ENCODE results near the gene CBFA2T3. TPM values are rescaled to one million over a fixed set of nuclear protein-coding genes. Genes with fewer than 3 reads are reported as not detected.

The CBFA2T3 gene
- total RNA-seq, 2 donors from 2014 or later: 2.3 to 2.9 TPM

GRCh38 chr16:88844419-88845036 is 132.5 kb downstream of the CBFA2T3 start:
- Mint-ChIP-seq H3K4me3 (no peak overlapping the region), H3K27me3 (no peaks in the 10 kb centered on the region), H3K4me1 (ENCODE audit: low read depth in 2 of 2) (no peaks in the 10 kb centered on the region), H3K27ac (no peak overlapping the region), H3K9me3 (no peaks in the 10 kb centered on the region), H3K36me3 (no peaks in the 10 kb centered on the region)
- DNase-seq (ENCODE audit: low spot score) (no peak), ATAC-seq (no peak)

DNA sequence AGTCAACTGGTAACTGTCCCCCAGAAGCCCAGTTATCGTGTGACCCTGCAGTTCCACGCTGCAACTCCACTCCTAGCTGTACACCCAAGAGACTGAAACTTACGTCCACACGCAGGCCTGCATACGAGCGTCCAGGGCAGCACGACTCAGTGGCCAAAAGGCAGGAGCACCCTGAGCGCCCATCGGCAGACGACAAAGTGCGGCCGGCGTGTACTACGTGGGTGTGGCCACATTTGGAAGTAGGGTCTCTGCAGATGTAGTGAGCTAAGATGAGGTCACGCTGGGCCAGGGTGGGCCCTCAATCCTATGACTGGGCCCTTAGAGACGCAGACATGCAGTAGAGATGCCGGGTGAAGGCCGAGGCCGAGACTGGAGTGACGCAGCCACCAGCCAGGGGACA is 133.8 kb downstream of the CBFA2T3 start:
- Mint-ChIP-seq H3K27ac (no peak overlapping the region), H3K27me3 (no peaks in the 10 kb centered on the region), H3K36me3 (no peaks in the 10 kb centered on the region), H3K4me3 (no peak overlapping the region), H3K4me1 (ENCODE audit: low read depth in 2 of 2) (no peaks in the 10 kb centered on the region), H3K9me3 (no peaks in the 10 kb centered on the region)
- DNase-seq (ENCODE audit: low spot score) (no peak), ATAC-seq (no peak)

DNA sequence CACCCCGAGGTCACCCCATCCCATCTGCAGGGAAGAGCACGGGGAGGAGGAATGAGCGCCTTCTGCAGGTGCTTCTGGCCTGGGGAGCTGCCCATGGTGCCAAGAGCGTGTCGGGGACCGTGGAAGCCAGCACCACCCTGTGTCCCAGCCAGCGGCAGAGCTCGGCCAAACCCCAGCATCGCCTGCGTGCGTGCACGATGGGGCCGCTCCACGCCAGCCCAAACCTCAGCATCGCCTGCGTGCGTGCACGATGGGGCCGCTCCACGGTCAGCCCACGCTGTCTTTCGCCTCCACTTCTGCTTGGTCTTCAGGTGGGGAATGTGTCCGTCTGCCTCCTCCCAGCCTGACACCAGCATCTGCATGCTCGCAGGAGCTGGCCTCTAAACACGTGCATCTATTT is 134.2 kb downstream of the CBFA2T3 start:
- no peak overlapping the region for H3K27ac Mint-ChIP-seq
- no peak overlapping the region for H3K4me3 Mint-ChIP-seq

GRCh38 chr16:88842308-88842756 is 134.7 kb downstream of the CBFA2T3 start:
- no peak for ATAC-seq
- H3K9me3 Mint-ChIP-seq: no peaks in the 10 kb centered on the region

More for the DNA sequence above, 134.2 kb downstream of the CBFA2T3 start:
- Mint-ChIP-seq H3K4me1 (ENCODE audit: low read depth in 2 of 2) (no peaks in the 10 kb centered on the region), H3K9me3 (no peaks in the 10 kb centered on the region), H3K36me3 (no peaks in the 10 kb centered on the region), H3K27me3 (no peaks in the 10 kb centered on the region)
- ATAC-seq: no peak
- no peak for DNase-seq (ENCODE audit: low spot score)

DNA sequence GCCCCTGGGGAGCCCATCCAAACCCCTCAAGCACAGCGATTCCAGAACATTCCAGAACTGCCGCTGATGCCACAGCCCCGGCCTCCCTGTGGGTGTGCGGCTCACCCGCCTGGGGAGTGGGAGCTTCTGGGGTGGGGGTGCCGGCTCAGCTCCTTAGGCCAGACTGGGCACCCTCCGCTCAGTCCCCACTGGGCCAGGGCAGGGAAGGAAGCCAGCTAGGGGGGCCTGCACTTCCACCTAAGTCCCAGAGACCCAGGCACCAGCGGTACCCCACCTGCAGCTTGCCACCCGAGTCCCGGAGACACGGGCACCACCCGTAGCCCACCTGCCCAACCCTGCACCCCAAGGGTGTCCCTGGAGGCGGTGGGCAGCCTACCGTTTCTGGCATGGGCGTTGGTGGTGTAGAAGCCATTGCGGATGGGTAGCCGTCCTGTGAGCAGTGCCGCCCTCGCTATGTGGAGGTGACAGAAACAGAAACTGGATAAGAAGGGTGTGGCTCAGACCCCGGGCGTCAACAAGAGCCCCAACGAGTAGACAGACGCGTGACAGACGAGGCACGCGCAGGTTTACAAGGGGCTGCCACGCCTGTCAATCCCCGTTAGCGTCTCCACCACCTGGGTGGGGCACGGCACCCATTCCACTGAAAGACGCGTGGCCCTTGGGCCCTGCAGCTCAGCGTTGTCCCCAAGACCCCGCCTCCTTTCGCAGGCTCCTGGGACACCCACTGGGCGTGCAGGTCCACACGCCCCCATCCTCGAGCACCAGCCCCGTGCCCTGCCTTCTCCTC is 135.3 kb downstream of the CBFA2T3 start:
- H3K9me3 Mint-ChIP-seq: no peaks in the 10 kb centered on the region
- ATAC-seq: no peak
- H3K4me3 Mint-ChIP-seq: no peak overlapping the region
- H3K36me3 Mint-ChIP-seq: no peaks in the 10 kb centered on the region
- no peaks in the 10 kb centered on the region for H3K27me3 Mint-ChIP-seq
- H3K27ac Mint-ChIP-seq: no peak overlapping the region
- no peaks in the 10 kb centered on the region for H3K4me1 Mint-ChIP-seq (ENCODE audit: low read depth in 2 of 2)
- DNase-seq (ENCODE audit: low spot score): no peak

More at GRCh38 chr16:88842308-88842756, 134.7 kb downstream of the CBFA2T3 start:
- H3K4me3 Mint-ChIP-seq: no peak overlapping the region
- H3K4me1 Mint-ChIP-seq (ENCODE audit: low read depth in 2 of 2): no peaks in the 10 kb centered on the region
- no peak for DNase-seq (ENCODE audit: low spot score)
- H3K27ac Mint-ChIP-seq: no peak overlapping the region
- no peaks in the 10 kb centered on the region for H3K36me3 Mint-ChIP-seq
- no peaks in the 10 kb centered on the region for H3K27me3 Mint-ChIP-seq

DNA sequence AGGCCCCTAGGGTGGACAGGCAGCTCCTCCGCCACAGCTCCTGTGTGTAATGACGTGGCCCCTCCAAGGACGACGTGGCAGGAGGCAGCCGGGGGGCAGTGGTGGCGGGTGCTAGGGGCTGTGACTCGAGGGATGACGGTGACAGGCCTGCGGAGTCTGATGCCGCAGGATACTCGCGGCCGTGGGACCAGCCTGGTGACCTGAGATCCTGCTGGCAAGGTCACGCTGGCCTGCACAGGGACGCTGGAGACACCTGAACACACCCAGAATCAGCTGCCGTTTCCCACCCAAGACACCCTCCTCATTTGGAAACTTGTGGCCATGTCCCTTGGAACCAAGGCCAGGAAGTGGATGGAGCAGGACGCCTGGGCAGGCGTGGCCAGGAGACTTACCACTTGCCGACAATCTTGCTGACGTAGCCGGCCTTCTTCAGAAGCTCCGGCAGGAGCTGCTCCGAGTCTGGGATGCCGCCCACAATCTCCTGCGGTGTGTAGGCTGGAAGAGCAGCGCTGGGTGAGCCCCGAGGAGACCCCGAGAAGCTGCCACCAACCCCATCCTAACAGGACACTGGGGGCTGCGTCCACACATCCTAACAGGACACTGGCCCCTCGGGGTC is 136.3 kb downstream of the CBFA2T3 start:
- no peak overlapping the region for H3K4me3 Mint-ChIP-seq
- H3K9me3 Mint-ChIP-seq: no peaks in the 10 kb centered on the region
- no peaks in the 10 kb centered on the region for H3K36me3 Mint-ChIP-seq
- no peak for ATAC-seq
- no peaks in the 10 kb centered on the region for H3K27me3 Mint-ChIP-seq
- no peak for DNase-seq (ENCODE audit: low spot score)
- no peaks in the 10 kb centered on the region for H3K4me1 Mint-ChIP-seq (ENCODE audit: low read depth in 2 of 2)
- H3K27ac Mint-ChIP-seq: no peak overlapping the region

- Mint-ChIP-seq H3K4me1 (ENCODE audit: low read depth in 2 of 2) (no peaks in the 10 kb centered on the region), H3K9me3 (no peaks in the 10 kb centered on the region), H3K27ac (no peak overlapping the region), H3K27me3 (no peaks in the 10 kb centered on the region), H3K4me3 (no peak overlapping the region), H3K36me3 (no peaks in the 10 kb centered on the region)
- no peak for DNase-seq (ENCODE audit: low spot score)
- ATAC-seq: peak in 1 of 2 donors; percentile 28
Observed at GRCh38 chr16:88839745-88840599, 137.0 kb downstream of the CBFA2T3 start.

- DNase-seq (ENCODE audit: low spot score) (no peak), ATAC-seq (no peak)
- Mint-ChIP-seq H3K27me3 (no peaks in the 10 kb centered on the region), H3K36me3 (no peaks in the 10 kb centered on the region), H3K4me3 (no peak overlapping the region), H3K9me3 (no peaks in the 10 kb centered on the region), H3K27ac (no peak overlapping the region), H3K4me1 (ENCODE audit: low read depth in 2 of 2) (no peaks in the 10 kb centered on the region)
Observed at GRCh38 chr16:88839026-88839529, 137.9 kb downstream of the CBFA2T3 start.

- H3K4me1 Mint-ChIP-seq (ENCODE audit: low read depth in 2 of 2): no peaks in the 10 kb centered on the region
- no peaks in the 10 kb centered on the region for H3K9me3 Mint-ChIP-seq
- DNase-seq (ENCODE audit: low spot score) (no peak), ATAC-seq (no peak)
- H3K36me3 Mint-ChIP-seq: no peaks in the 10 kb centered on the region
- H3K4me3 Mint-ChIP-seq: no peak overlapping the region
- H3K27me3 Mint-ChIP-seq: no peaks in the 10 kb centered on the region
- no peak overlapping the region for H3K27ac Mint-ChIP-seq
Observed at GRCh38 chr16:88838566-88838965, 138.4 kb downstream of the CBFA2T3 start.

DNA sequence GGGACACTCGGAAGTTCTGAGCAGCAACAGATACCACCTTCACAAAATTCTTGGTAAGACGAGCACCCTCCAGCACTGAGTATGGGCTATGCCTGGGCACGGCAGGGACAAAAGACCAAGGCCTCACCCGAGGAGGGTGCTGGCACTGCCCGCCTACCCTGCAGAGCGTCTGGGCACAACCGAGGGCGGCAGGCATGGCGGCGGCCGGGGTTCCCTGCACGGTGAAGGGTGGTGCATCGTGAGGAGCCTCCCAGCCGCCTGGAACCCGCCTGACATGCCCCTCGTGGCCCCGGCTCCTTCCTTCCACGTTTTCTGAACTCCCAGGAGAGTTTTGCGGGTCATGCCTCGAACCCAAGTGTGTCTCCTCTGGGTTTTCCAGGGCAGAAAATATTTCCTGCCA is 139.2 kb downstream of the CBFA2T3 start:
- no peaks in the 10 kb centered on the region for H3K9me3 Mint-ChIP-seq
- H3K27me3 Mint-ChIP-seq: no peaks in the 10 kb centered on the region
- H3K4me3 Mint-ChIP-seq: no peak overlapping the region
- no peak for DNase-seq (ENCODE audit: low spot score)
- no peaks in the 10 kb centered on the region for H3K36me3 Mint-ChIP-seq
- no peak for ATAC-seq
- no peak overlapping the region for H3K27ac Mint-ChIP-seq
- H3K4me1 Mint-ChIP-seq (ENCODE audit: low read depth in 2 of 2): no peaks in the 10 kb centered on the region

DNA sequence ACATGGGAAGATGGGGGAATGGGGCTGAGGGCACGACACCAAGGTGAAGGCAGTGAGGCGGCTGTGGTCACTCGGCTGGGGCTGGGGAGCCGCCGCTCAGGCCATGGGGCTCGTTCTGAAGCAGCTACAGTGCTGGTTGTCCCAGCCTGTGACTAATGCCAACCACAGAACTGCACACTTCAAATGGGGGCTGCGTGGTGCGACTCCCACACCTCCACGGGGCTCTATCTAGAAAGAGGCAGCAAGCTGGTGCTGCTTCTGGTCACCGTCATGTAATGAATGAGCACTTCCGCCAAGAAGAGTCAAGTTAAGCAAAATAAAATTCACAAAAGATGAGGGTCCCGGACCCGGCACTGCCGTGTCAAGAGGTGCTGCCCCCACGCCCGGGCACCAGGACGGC is 140.2 kb downstream of the CBFA2T3 start:
- Mint-ChIP-seq H3K4me3 (no peak overlapping the region), H3K4me1 (ENCODE audit: low read depth in 2 of 2) (no peaks in the 10 kb centered on the region), H3K27me3 (no peaks in the 10 kb centered on the region), H3K9me3 (no peaks in the 10 kb centered on the region), H3K27ac (no peak overlapping the region), H3K36me3 (no peaks in the 10 kb centered on the region)
- ATAC-seq (no peak), DNase-seq (ENCODE audit: low spot score) (no peak)

GRCh38 chr16:88835818-88836217 is 141.2 kb downstream of the CBFA2T3 start:
- ATAC-seq (no peak), DNase-seq (ENCODE audit: low spot score) (no peak)
- Mint-ChIP-seq H3K36me3 (no peaks in the 10 kb centered on the region), H3K4me1 (ENCODE audit: low read depth in 2 of 2) (no peaks in the 10 kb centered on the region), H3K4me3 (no peak overlapping the region), H3K27ac (no peak overlapping the region), H3K9me3 (no peaks in the 10 kb centered on the region), H3K27me3 (no peaks in the 10 kb centered on the region)

DNA sequence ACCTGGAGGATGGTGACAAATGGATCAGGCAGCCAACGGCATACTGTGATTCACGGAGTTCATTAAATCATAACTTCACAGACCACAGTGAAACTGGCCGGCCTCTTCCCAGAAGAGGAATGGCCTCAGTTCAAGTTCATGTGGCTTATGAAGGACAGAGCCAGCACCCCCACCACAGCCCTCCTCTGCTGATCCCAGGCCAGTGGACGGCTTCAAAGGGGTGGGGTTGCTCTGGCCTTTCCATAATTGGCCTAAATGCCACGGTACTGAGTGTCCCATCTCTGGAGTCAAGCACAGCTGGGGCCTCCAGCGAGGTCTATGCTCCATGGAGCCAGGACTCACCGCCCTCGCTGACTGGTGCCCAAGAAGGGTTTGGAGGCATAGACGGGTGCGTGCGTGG is 141.6 kb downstream of the CBFA2T3 start:
- no peak for DNase-seq (ENCODE audit: low spot score)
- Mint-ChIP-seq H3K27me3 (no peaks in the 10 kb centered on the region), H3K27ac (no peak overlapping the region), H3K4me1 (ENCODE audit: low read depth in 2 of 2) (no peaks in the 10 kb centered on the region), H3K36me3 (no peaks in the 10 kb centered on the region), H3K4me3 (no peak overlapping the region), H3K9me3 (no peaks in the 10 kb centered on the region)
- ATAC-seq: no peak
